ENCODE results near the gene MGRN1. TPM values are rescaled to one million over a fixed set of nuclear protein-coding genes. Genes with fewer than 3 reads are reported as not detected.

The MGRN1 gene
- total RNA-seq, 4 donors from 2014 or later: 40.3 to 75.6 (median 48.5) TPM

- TF ChIP-seq POLR2A (IDR thresholded peaks at IDR 0.05; ENCODE audit: low read depth) (no peak), POLR2AphosphoS5 (IDR thresholded peaks at IDR 0.05) (no peak), EP300 (IDR thresholded peaks at IDR 0.05) (no peak), CTCF (IDR thresholded peaks at IDR 0.05) (no peak)
- WGBS: 83% methylated on average over 7 of the region's 17 CpGs
- Histone ChIP-seq H3K4me3 (no peak overlapping the region), H3K4me1 (peaks cover 0 to 5% (median under 1%) of the 10 kb centered on the region in 4 donors), H3K27me3 (no peaks in the 10 kb centered on the region), H3K36me3 (peaks cover 59 to 100% (median 83%) of the 10 kb centered on the region in 4 donors), H3K27ac (replicated peaks in 1 of 4) (no peak overlapping the region), H3K9me3 (no peaks in the 10 kb centered on the region)
- intact Hi-C loops (cut with DNase I): no loop called here
- DNase-seq (ENCODE audit: extremely low spot score): no peak
These were observed 77.3 kb downstream of the MGRN1 start for GRCh38 chr16:4701791-4702465.

- H3K4me3 ChIP-seq: no peak overlapping the region
- no peak for DNase-seq (ENCODE audit: extremely low spot score)
- 88% methylated on average over 7 of the region's 7 CpGs for WGBS
- no peaks in the 10 kb centered on the region for H3K4me1 ChIP-seq
- H3K9me3 ChIP-seq: no peaks in the 10 kb centered on the region
- no peaks in the 10 kb centered on the region for H3K27me3 ChIP-seq
- intact Hi-C loops (cut with DNase I): no loop called here
- H3K36me3 ChIP-seq: peaks cover 59 to 98% (median 82%) of the 10 kb centered on the region in 4 donors
- H3K27ac ChIP-seq (replicated peaks in 1 of 4): no peak overlapping the region
- TF ChIP-seq EP300 (IDR thresholded peaks at IDR 0.05) (no peak), POLR2AphosphoS5 (IDR thresholded peaks at IDR 0.05) (no peak), CTCF (IDR thresholded peaks at IDR 0.05) (no peak), POLR2A (IDR thresholded peaks at IDR 0.05; ENCODE audit: low read depth) (no peak)
These were observed 77.8 kb downstream of the MGRN1 start for GRCh38 chr16:4702466-4702808.

- H3K36me3 ChIP-seq: peaks cover 51 to 91% (median 75%) of the 10 kb centered on the region in 4 donors
- no peaks in the 10 kb centered on the region for H3K9me3 ChIP-seq
- no peaks in the 10 kb centered on the region for H3K27me3 ChIP-seq
- no peak overlapping the region for H3K4me3 ChIP-seq
- TF ChIP-seq POLR2A (IDR thresholded peaks at IDR 0.05; ENCODE audit: low read depth) (no peak), CTCF (IDR thresholded peaks at IDR 0.05) (no peak), POLR2AphosphoS5 (IDR thresholded peaks at IDR 0.05) (no peak), EP300 (IDR thresholded peaks at IDR 0.05) (no peak)
- 81% methylated on average over 7 of the region's 7 CpGs for WGBS
- intact Hi-C loops (cut with DNase I): no loop called here
- no peak overlapping the region for H3K27ac ChIP-seq (replicated peaks in 1 of 4)
- H3K4me1 ChIP-seq: no peaks in the 10 kb centered on the region
- no peak for DNase-seq (ENCODE audit: extremely low spot score)
These were observed 79.3 kb downstream of the MGRN1 start for GRCh38 chr16:4703906-4704305.

- TF ChIP-seq CTCF (IDR thresholded peaks at IDR 0.05): no peak
- TF ChIP-seq POLR2A (IDR thresholded peaks at IDR 0.05; ENCODE audit: low read depth): no peak
- DNase-seq (ENCODE audit: extremely low spot score): no peak
- Histone ChIP-seq H3K27me3 (no peaks in the 10 kb centered on the region), H3K27ac (replicated peaks in 1 of 4) (no peak overlapping the region), H3K9me3 (no peaks in the 10 kb centered on the region), H3K4me1 (no peaks in the 10 kb centered on the region), H3K4me3 (no peak overlapping the region), H3K36me3 (peaks cover 52 to 90% (median 72%) of the 10 kb centered on the region in 4 donors)
- WGBS: 95% methylated on average over 8 of the region's 8 CpGs
- intact Hi-C loops (cut with DNase I): no loop called here
These were observed 79.9 kb downstream of the MGRN1 start for GRCh38 chr16:4704491-4704890.

GRCh38 chr16:4704913-4705312 is 80.3 kb downstream of the MGRN1 start:
- no peak for DNase-seq (ENCODE audit: extremely low spot score)
- no peak for TF ChIP-seq CTCF (IDR thresholded peaks at IDR 0.05)
- no peak for TF ChIP-seq POLR2A (IDR thresholded peaks at IDR 0.05; ENCODE audit: low read depth)
- no peak for TF ChIP-seq EP300 (IDR thresholded peaks at IDR 0.05)
- no peak for TF ChIP-seq POLR2AphosphoS5 (IDR thresholded peaks at IDR 0.05)
- WGBS: 97% methylated on average over 14 of the region's 14 CpGs
- H3K36me3 ChIP-seq: peaks cover 51 to 90% (median 72%) of the 10 kb centered on the region in 4 donors
- H3K9me3 ChIP-seq: no peaks in the 10 kb centered on the region
- intact Hi-C loops (cut with DNase I): no loop called here
- H3K4me3 ChIP-seq: no peak overlapping the region
- no peaks in the 10 kb centered on the region for H3K27me3 ChIP-seq
- H3K4me1 ChIP-seq: no peaks in the 10 kb centered on the region
- no peak overlapping the region for H3K27ac ChIP-seq (replicated peaks in 1 of 4)

All from esophagus muscularis mucosa (tissue), 4 donors.